NCI-H2107 treated with DMSO at 0.1 percent for 48 hours (cell line): ENCODE measurements around the gene RETREG1.
A peak's percentile ranks its signal among the peaks of the same experiment; 100 is the strongest.
"Not testable (repeated sequence)": the region's sequence is repeated elsewhere in the genome, so short reads cannot be mapped to it uniquely, and the experiment has no call there.

Experiments used
- DNase-seq: peaks from one replicate; lab custom pipeline; 2025; ENCODE audit not compliant: unreplicated experiment; lab: John Stamatoyannopoulos, UW

RETREG1 gene

GRCh38 chr5:16558984-16559629 is 57.7 kb downstream of the RETREG1 start:
- DNase-seq, result no peak

GRCh38 chr5:16557477-16557876 is 59.3 kb downstream of the RETREG1 start:
- DNase-seq, result no peak

- no peak for DNase-seq
Measured at GRCh38 chr5:16554110-16554509, 62.7 kb downstream of the RETREG1 start.

GRCh38 chr5:16552666-16553343 is 64.0 kb downstream of the RETREG1 start:
- DNase-seq, result no peak

DNA sequence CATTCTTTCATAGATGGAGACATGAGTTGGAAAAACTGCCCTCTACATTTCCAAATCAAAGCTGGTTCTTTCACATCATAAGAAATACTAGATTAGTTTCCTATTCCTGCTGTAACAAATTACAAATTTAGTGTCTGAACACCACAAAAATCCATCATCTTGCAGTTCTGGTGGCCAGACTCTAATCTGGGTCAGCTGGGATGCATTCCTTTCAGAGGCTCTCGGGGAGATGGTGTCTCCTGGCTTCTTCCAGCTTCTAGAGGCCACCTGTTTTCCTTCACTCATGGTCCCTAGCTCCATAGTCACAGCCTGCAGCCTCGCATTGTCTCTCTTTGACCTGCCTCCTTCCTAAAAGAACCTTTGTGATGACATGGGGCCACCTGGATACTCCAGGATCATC is 65.2 kb downstream of the RETREG1 start:
- DNase-seq, result no peak

DNA sequence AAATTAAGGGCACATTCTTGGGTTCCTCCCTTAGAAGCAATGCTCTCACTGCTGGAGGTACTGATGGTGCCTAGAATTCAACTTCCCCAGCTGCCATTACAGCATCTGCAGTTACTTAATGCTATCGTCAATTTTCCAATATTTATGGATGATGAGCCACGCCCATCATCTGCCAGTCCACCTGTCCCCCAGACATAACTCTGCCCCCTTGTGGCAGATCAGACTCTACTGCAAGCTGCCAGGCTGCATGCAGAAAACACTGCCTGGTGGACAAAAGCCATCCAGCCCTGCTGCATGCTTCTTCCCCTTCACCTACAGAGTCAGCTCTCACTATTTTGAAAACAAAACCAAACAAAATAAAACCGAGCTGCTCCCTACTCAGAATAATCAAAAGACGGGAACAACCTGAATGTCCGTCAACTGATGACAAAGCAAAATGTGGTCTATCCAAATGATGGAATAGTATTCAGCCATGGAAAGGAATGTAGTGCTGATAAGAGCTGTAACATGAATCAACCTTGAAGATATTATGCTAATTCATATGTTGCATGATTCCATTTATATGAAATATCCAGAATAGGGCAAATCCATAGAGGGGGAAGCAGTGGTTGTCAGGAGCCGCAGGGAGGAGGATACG is 66.4 kb downstream of the RETREG1 start:
- peak; percentile 9 for DNase-seq

DNA sequence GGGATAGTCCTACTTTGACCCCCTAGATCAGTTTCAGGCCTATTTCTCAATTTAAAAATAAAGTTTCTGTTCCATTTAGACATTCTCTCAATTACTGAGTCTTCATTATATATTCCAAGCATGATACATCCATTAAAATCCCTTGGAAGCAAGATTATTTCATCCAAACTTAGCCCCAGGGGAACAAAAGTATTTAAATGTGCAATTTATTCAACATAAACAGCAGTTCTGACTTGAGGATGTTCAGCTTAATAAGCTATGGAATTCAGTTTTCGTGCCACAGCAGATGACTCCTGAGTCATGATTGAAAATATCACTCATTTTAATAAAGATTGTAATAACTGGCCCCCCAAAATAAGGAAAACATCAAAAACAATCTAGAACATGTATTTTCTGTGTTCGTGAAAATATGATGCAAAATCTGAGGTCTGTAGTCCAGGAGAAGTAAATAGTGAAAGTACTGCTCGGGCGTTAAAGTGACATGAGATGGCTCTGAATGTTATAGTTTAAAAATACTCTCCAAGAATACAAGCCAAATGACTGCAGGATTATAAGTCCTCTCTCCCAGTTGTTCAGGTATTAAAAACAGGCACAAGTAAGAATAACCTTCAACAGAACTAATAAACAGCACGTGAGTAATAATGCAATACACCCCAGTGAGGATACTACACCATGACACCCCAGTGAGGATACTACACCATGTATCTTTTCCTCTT is 67.1 kb downstream of the RETREG1 start:
- DNase-seq, result no peak

GRCh38 chr5:16548812-16549211 is 68.0 kb downstream of the RETREG1 start:
- DNase-seq, result no peak

GRCh38 chr5:16548115-16548514 is 68.7 kb downstream of the RETREG1 start:
- no peak for DNase-seq

DNA sequence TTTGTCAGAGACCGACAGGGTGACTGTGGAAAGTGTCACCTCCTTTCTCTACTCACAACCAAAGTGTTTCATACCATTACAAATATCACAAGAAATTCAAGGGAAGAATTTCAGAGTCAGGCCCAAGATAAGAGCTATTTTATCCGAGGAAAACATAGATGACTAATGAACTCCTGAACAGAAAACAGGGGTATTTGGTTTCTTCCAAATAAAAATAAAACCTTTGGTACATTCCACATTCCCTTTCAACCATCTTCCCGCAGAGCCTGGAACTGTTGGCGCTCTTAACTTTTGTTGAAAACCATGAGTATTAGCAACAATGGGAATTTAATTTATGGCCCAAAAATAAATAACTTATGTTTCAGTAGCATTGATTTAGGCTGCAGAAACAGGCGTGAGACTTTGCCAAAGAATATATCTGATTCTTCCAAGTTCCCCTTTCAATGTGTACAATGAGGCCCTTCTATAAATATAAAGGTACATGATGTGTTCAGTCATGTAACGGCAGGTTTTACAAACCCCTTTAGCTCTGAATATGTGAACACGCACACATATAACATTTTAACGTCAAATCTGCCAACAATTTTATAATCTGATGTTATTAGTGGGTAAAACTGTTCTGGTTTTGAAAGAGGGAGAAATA is 69.5 kb downstream of the RETREG1 start:
- no peak for DNase-seq

- no peak for DNase-seq
Measured at GRCh38 chr5:16546732-16547131, 70.1 kb downstream of the RETREG1 start.

GRCh38 chr5:16544607-16545374 is 72.0 kb downstream of the RETREG1 start:
- DNase-seq, result no peak

GRCh38 chr5:16543206-16543605 is 73.6 kb downstream of the RETREG1 start:
- not testable (repeated sequence) for DNase-seq

DNA sequence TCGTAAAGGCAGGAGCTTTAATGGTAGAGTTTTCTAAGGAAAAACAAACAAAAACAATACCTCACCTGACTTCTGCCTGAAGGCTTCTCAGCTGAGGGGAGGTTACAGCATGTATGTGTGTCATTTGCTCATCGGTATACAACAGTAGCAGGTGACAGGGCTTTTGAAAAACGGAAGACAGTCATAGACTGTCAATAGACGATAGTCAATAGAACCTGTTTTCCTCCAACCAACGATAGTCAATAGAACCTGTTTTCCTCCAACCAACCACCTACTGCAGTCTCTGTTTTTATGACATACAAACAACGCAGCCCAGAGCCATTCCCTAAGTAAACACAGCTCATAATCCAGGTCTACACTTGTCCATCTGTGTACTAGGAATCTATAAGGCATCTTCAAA is 74.6 kb downstream of the RETREG1 start:
- no peak for DNase-seq

GRCh38 chr5:16541592-16541991 is 75.2 kb downstream of the RETREG1 start:
- not testable (repeated sequence) for DNase-seq

DNA sequence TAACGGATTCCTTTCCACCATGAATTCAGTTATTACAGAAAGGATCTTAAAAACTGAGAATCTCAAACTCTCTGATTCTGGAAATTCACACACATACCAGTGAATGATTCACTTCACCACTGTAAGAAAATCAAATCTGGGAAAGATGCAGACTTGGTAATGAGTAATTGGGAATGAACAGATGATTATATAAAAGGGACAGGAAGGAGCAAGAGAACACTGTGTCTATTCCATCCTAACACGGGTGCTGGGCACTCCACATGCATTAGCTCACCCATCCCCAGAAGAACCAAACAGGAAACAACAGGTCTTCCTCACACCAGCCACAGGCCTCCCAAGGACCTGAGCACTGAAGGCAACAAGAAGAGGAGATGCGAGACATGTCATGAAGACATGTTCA is 76.4 kb downstream of the RETREG1 start:
- DNase-seq, result no peak

- DNase-seq, result no peak
Measured at GRCh38 chr5:16539169-16539666, 77.6 kb downstream of the RETREG1 start.

DNA sequence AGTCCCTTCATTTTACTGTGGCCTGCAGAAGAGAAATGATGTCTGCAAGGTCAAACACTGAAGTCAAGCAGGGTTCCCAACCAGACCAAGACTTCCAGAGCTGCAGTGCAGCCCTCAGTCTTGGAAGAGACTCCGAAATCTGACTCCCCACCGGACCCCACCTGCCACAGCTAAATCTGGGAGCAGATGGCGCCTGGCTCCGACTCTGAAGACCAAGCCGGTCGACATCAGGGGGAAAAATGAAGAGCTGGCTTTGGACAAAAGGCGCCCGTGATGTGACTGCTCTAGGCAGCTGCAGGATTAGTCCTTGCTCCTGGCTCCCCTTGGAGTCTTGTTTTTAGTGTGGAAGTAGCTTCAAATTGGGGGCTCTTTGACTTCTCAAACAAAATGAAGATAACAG is 78.8 kb downstream of the RETREG1 start:
- DNase-seq, result no peak

GRCh38 chr5:16536818-16537217 is 80.0 kb downstream of the RETREG1 start:
- DNase-seq, result no peak

- DNase-seq, result no peak
Measured at GRCh38 chr5:16536246-16536645, 80.6 kb downstream of the RETREG1 start.
